Activated CD4-positive, alpha-beta T cell treated with anti-CD3 and anti-CD28 coated beads, Interleukin-2, amount 50 U/mL, for 16 hours (primary cell): ENCODE measurements around the gene IL17RE.

Source experiments
- DNase-seq: peaks from one replicate; pipeline ENCODE4 v3.0.0-alpha.2; 2020

The IL17RE gene

DNA sequence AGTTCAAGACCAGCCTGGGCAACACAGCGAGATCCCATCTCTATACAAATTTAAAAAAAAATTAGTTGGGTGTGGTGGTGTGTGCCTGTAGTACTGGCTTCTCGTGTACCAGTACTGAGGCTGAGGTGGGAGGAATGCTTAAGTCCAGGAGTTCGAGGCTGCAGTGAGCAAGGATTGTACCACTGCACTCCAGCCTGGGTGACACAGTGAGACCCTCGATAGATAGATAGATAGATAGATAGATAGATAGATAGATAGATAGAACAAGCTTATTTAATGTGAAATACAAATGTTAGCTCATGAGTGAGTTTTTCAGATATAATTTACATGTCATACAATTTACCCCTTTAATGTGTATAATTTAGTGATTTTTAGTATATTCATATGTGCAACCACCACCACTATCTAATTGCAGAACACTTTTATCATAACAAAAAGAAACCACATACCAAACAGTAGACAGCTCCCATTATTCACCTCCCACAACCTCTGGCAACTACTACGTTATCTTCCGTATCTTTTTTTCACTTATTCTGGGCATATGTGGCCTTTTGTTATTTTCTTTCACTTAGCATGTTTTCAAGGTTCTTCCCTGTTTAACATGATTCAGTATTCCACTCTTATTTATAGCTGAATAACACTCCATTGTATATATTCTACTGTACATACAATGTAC, 62.7 kb downstream of the IL17RE start:
- no peak for DNase-seq
